ENCODE data around the gene GOLGA6L24. TPM values are rescaled to one million over a fixed set of nuclear protein-coding genes. Genes with fewer than 3 reads are reported as not detected.

The GOLGA6L24 gene
- not detected in 2 replicates for total RNA-seq

GRCh38 chr15:28357984-28358383, at the start of gene GOLGA6L24:
Gene GOLGA6L24, minus strand, starts transcription at chr15:28358084. Its CDS starts 61 bp downstream, at chr15:28358023.

GRCh38 chr15:28378364-28378763, 20.5 kb upstream of the GOLGA6L24 start, which contains the start of gene GOLGA8F:
Gene GOLGA8F, plus strand, starts transcription at chr15:28378664. Its CDS starts 98 bp downstream, at chr15:28378762.

GRCh38 chr15:28322129-28322588, 35.7 kb downstream of the GOLGA6L24 start, which contains the start of gene HERC2:
Gene HERC2, minus strand, starts transcription at chr15:28322179. Its CDS starts 746 bp downstream, at chr15:28321433.

Other genes with a start within 250 kb of the GOLGA6L24 start
- gene HERC2, start 35.9 kb downstream of the GOLGA6L24 start, total RNA-seq, result 49.8 and 63.6 TPM in 2 replicates
- not detected in 2 replicates for gene GOLGA8F, start 20.6 kb upstream of the GOLGA6L24 start, total RNA-seq
- not detected in 2 replicates for gene GOLGA8G, start 174.9 kb upstream of the GOLGA6L24 start, total RNA-seq
- not detected in 2 replicates for gene GOLGA6L25, start 195.5 kb upstream of the GOLGA6L24 start, total RNA-seq